Mucosa of stomach (tissue), 1 donor: ENCODE results near the gene ZDHHC11B.
"Not testable (repeated sequence)": the region's sequence is repeated elsewhere in the genome, so short reads cannot be mapped to it uniquely, and the experiment has no call there.

Experiments used
- H3K27me3 ChIP-seq: one replicate; pipeline ENCODE4 v1.7.0; 2013; ENCODE audit warnings: mild to moderate bottlenecking, low read length; ENCODE audit not compliant: control insufficient read depth, insufficient read depth
- H3K36me3 ChIP-seq: one replicate; pipeline ENCODE4 v1.7.0; 2013; ENCODE audit warnings: low read length; ENCODE audit not compliant: control insufficient read depth, insufficient read depth
- H3K4me1 ChIP-seq: one replicate; pipeline ENCODE4 v1.7.0; 2013; ENCODE audit warnings: mild to moderate bottlenecking, low read length; ENCODE audit not compliant: control insufficient read depth, insufficient read depth
- H3K4me3 ChIP-seq: one replicate; pipeline ENCODE4 v1.7.0; 2013; ENCODE audit warnings: low read length
- H3K9ac ChIP-seq: one replicate; pipeline ENCODE4 v1.7.0; 2013; ENCODE audit warnings: mild to moderate bottlenecking, low read length, moderate library complexity
- H3K9me3 ChIP-seq: one replicate; pipeline ENCODE4 v1.7.0; 2013; ENCODE audit warnings: mild to moderate bottlenecking, low read length, moderate library complexity; ENCODE audit not compliant: control insufficient read depth
- donor health status: Pancreatic carcinoma.

ZDHHC11B gene

DNA sequence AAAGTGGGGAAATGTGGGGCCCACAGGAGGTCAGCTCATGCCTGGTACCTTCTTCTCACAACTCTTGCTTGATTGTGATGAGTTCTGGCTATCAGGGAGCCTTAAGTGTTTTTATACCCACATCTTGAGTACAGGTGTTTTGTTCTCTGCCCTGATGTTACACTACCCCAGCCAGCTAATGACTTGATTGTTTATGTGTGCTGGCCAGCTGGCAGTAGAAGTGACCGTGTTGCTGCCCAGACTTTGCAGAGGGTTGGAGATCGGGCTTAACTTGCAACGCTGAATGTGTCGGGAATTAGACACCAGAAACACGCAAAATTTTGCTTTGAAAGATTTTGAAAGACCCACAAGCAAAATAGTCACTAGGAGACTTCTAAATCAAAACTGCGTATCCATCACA, 16.9 kb upstream of the ZDHHC11B start:
- Histone ChIP-seq H3K36me3 (no peaks in the 10 kb centered on the region), H3K27me3 (no peaks in the 10 kb centered on the region), H3K9ac (no peak overlapping the region), H3K9me3 (no peaks in the 10 kb centered on the region), H3K4me3 (no peak overlapping the region), H3K4me1 (peaks cover 7% of the 10 kb centered on the region)

DNA sequence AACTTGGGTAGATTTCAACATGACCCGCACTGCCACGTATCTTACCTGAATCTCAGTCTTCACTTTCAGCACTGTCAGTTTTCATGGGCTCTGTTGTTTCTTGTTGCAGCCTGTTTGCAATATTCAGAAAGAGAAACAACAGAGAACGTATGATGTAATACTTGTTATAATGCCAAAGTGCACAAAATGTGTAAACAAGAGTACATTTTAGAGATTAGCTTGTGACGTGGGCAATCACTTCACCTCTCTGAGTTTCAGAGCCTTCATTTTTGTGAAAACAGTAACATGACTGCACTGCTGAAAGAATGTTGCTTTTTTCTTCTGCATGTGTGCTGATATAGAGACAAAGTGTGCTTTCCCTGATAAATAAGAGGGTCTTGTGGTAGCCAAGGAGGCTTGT, 16.5 kb upstream of the ZDHHC11B start:
- H3K9ac ChIP-seq, H3K36me3 ChIP-seq, H3K4me3 ChIP-seq, H3K4me1 ChIP-seq, H3K27me3 ChIP-seq, H3K9me3 ChIP-seq: not testable (repeated sequence)

DNA sequence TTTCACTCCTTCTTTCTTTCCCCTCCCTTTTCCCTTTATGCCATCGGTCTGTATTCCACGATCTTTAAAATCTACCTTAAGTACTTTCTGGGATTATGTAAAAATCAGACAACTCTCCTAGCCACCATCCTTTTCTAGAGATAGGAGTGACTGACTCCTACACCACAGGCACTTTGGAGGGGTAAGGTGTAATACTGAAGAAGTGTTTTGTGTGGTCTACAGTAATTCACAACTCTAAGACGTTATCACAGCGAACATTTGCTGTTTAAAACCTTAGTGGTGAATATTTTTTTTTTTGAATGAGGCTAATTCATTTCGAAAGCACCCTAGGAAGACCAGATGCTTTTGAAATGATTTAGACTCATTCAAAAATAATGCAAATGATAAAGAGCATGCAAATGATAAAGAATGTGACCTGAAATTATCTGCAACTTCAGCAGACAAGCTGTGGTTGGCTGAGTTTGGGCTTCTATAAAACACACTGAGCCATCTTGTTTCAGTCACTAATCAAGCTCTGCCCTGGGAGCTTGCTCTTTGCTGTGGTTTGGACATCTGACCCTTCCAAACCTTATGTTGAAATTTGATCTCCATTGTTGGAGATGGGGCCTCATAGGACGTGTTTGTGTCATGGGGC, 14.1 kb upstream of the ZDHHC11B start:
- H3K9ac ChIP-seq, H3K9me3 ChIP-seq, H3K27me3 ChIP-seq, H3K4me1 ChIP-seq, H3K36me3 ChIP-seq, H3K4me3 ChIP-seq: not testable (repeated sequence)

DNA sequence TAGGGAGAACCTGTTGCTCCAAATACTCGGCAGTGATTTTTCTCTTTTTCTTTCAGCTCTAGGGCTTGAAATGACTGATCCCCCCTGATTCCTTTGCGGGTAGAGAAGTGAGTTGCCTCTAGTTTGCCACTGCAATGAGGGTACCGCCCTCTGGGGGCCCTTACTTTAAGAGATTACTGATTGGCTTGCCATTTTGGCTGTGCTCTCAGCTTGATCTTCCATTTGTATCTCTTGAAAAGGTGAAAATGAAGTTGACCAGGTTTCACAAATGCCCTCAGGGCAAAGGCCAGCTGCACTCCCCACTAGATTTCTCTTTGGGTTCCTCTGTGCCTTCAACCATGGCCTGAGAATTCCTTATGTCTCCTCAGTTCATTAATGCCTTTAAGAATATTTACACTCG, 13.5 kb upstream of the ZDHHC11B start:
- not testable (repeated sequence) for H3K4me3 ChIP-seq, H3K9ac ChIP-seq, H3K4me1 ChIP-seq, H3K27me3 ChIP-seq, H3K36me3 ChIP-seq, H3K9me3 ChIP-seq

DNA sequence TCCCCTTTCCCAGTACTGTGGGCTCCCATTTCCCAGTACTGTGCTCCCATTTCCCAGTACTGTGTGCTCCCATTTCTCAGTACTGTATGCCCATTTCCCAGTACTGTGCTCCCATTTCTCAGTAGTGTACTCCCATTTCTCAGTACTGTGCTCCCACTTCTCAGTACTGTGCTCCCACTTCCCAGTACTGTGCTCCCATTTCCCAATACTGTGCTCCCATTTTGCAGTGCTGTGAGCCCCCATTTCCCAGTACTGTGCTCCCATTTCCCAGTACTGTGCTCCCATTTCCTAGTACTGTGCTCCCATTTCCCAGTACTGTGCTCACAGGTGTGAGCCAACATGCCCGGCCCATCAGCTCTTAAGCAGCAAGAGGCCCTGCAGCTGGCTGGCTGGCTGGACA, 11.3 kb upstream of the ZDHHC11B start:
- H3K36me3 ChIP-seq, H3K4me3 ChIP-seq, H3K9me3 ChIP-seq: not testable (repeated sequence)

DNA sequence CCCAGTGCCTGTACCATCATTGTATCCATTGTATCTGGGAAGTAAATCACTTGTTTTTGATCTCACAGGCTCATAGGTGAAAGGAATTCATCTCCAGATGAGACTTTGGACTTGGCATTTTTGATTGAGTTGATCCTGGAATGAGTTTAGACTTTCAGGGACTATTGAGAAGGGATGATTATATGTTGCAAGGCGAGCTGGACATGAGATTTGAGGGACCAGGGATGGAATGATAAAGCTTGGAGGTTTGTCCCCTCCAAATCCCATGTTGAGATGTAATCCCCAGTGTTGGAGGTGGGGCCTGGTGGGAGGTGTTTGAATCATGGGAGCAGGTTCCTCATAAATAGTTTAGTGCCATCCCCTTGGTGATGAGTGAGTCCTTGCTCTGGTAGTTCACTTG, 10.4 kb upstream of the ZDHHC11B start:
- not testable (repeated sequence) for H3K9ac ChIP-seq

More for the DNA sequence above, 11.3 kb upstream of the ZDHHC11B start:
- not testable (repeated sequence) for H3K4me1 ChIP-seq, H3K9ac ChIP-seq, H3K27me3 ChIP-seq

DNA sequence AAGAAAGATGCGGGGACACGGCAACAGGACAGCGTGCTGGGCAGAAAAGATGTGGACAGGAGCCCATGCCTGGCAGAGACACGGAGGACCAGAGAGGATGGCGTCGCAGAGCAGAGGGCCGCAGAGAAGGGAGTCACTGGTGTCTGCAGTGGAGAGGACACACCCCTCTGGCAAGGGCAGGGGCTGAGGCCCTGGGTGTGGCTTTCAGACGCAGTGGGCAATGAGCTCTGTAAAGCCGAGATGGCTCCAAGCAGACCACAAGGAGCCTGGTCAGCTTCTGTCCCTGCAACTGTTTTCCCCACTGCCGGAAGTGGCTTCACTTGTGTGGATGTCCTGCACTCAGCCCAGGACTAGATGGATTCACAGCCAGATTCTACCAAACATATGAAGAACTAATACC, 4.2 kb upstream of the ZDHHC11B start:
- H3K36me3 ChIP-seq, H3K4me3 ChIP-seq, H3K4me1 ChIP-seq, H3K27me3 ChIP-seq, H3K9me3 ChIP-seq, H3K9ac ChIP-seq: not testable (repeated sequence)

More for the DNA sequence above, 10.4 kb upstream of the ZDHHC11B start:
- H3K9me3 ChIP-seq, H3K4me3 ChIP-seq, H3K4me1 ChIP-seq, H3K27me3 ChIP-seq, H3K36me3 ChIP-seq: not testable (repeated sequence)

DNA sequence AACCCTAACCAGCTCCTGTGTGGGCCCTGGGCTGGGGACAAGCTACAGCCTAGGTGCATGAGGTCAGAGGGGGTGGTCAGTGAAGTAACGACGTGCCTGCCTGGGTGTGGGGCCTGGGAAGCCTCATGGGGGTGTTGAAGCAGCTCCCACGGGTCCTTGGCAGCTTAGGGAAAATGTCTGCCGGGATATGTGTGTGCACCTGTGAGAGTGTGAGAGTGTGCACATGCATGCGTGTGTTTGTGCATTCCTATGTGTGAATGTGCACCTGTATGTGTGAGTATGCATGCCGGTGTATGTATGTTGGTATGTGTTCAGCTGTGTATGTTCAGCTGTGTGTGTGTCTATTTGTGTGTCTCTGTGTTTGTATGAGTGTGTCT, 3.3 kb upstream of the ZDHHC11B start:
- not testable (repeated sequence) for H3K4me1 ChIP-seq, H3K9me3 ChIP-seq, H3K36me3 ChIP-seq, H3K9ac ChIP-seq, H3K27me3 ChIP-seq, H3K4me3 ChIP-seq

DNA sequence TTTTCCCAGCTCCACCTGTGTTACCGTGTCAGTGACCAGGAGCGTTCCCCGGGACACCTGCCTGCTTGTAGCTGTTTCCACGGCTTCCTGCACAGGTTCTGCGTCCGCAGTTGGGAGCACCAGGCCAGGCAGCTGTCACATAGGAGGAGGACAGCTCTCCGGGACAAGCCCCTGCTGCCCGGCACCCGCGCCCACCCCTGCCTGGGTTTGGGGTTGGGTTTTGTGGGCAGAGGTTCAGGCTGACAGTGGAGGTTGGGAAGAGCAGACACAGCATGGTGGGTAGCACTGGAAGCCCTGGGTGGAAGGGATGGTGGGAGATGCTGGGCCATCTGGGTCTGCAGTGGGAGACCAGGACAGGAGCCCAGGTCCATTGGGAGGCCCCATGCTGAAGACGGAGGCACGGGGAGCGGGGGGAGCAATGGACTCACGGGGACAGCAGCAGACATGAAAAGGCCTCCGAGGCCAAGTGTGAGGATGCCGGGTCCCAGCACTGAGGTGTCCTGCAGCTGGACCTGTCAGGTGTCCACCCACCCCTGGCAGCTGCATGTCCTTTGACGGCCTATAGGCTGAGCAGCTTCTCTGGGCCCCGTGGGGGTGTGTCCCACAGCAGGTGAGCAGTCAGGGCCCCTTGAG, 2.8 kb upstream of the ZDHHC11B start:
- not testable (repeated sequence) for H3K27me3 ChIP-seq, H3K4me1 ChIP-seq, H3K4me3 ChIP-seq, H3K36me3 ChIP-seq, H3K9ac ChIP-seq, H3K9me3 ChIP-seq

DNA sequence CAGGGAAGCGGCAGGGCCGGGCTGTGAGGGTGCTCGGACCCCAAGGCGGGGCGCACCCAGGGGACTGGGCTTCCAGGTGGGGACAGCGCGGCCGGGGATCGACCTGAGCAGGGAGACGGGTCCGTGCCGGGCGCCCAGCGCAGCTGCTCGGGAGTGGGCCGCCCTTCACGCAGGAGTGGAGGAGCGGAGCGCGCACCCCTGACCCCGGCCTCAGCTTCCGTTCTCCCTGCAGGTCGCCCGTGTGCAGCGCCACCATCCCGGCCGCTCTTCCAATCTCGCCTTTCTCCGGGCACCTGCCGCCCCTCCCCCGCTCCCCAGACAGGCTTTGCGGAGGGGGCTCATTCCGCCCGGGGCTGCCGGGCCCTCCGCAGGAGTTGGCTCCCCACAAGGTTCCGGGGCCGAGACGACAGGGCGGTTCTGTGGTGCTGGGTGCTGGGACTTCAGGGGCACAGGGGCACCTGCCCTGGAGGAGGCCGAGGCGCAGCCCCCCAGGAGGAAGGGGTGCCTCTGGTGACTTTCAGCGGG, 714 bp upstream of the ZDHHC11B start:
- not testable (repeated sequence) for H3K4me3 ChIP-seq, H3K9me3 ChIP-seq
- peak overlapping the region; percentile 43 for H3K9ac ChIP-seq

DNA sequence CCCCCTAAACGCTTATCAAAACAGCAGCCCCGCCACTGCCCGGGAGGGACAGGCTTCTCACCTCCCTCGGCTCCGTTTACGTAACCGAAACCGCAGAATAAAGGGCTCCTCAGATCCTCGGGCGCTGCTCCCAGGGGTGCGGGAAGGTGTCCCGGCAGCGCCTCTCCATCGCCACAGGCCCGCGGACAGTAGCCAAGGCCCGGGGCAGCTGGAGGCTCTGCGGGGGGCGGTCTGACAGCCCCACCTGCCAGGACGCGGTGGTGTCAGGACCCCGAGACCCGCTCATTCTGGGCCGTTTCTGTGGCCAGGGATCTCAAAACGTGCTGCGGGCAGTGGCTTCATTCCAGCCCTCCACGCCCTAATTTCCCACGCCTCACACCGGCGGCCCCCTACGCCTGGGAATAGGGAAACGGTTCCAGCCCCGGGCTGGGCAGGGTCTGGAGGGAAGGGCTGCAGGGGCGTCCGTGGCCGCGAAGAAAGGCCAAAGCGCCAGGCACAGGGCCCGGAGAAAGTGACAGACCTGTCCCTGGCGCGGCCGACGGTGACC, 575 bp downstream of the ZDHHC11B start:
- H3K9me3 ChIP-seq, H3K27me3 ChIP-seq, H3K36me3 ChIP-seq, H3K4me1 ChIP-seq: not testable (repeated sequence)
- Histone ChIP-seq H3K4me3 (peak overlapping the region; percentile 41), H3K9ac (peak overlapping the region; percentile 61)

More for the DNA sequence above, 714 bp upstream of the ZDHHC11B start:
- not testable (repeated sequence) for H3K36me3 ChIP-seq, H3K4me1 ChIP-seq, H3K27me3 ChIP-seq

DNA sequence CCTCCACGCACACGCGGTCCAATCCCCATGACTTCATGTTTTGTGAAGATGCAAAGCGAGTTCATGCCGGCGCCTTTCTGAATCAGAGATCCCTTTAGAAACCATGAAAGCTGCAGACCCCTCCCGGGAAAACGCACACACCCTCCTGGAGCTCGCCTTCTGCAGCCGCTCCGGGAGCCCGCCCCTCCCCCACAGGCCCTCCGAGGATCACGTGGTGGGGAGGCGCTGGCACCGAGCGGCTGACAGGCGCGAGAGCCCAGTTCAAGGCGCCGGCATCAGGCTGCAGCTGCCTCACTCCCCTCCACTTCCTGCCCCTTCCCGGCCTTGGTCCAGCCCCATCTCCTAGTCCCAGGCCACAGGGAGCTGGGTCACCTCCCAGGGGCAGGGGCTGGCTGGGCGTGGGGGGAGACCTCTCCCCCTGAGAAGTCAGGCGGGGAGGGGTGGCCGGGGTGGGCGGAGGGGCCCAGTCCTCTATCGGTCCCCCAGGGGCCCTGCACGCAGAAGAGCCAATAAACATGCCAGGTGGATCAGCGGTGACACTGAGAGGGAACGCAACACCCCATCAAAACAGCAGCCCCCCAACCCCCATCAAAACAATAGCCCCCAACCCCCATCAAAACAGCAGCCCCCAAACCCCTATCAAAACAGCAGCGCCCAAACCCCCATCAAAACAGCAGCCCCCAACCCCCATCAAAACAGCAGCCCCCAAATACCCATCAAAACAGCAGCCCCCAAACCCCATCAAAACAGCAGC, 1.3 kb downstream of the ZDHHC11B start:
- H3K4me3 ChIP-seq, result peak overlapping the region; percentile 41
- not testable (repeated sequence) for H3K36me3 ChIP-seq, H3K27me3 ChIP-seq, H3K9me3 ChIP-seq, H3K9ac ChIP-seq, H3K4me1 ChIP-seq
